Cardiac muscle cell (in vitro differentiated cells and primary cell): ENCODE results near the gene SH3PXD2B. TPM values are rescaled to one million over a fixed set of nuclear protein-coding genes. Genes with fewer than 3 reads are reported as not detected.
A peak's percentile ranks its signal among the peaks of the same experiment; 100 is the strongest.

Experiments
- DNase-seq, 2 donors: peaks; one replicate each; pipeline versions ENCODE4 v3.0.0 to v3.0.0-alpha.2; 2010 to 2017; ENCODE audit warnings: low read depth in 1 of 2, low spot score in 1 of 2
- H3K27ac ChIP-seq: fragments of 200-600 bp; sonication (generic); 2 replicates; pipeline ENCODE4 v1.5.1; 2016
- H3K27me3 ChIP-seq: fragments of 200-600 bp; sonication (generic); 2 replicates; pipeline ENCODE4 v1.6.0; 2016; ENCODE audit warnings: control low read depth
- H3K36me3 ChIP-seq: fragments of 200-600 bp; sonication (generic); 2 replicates; pipeline ENCODE4 v1.5.1; 2016; ENCODE audit warnings: control low read depth
- H3K4me1 ChIP-seq: fragments of 200-600 bp; sonication (generic); 2 replicates; pipeline ENCODE4 v1.8.1; 2017; ENCODE audit warnings: low read depth, mild to moderate bottlenecking, mixed run types
- H3K4me3 ChIP-seq: fragments of 200-600 bp; sonication (generic); 2 replicates; pipeline ENCODE4 v1.5.1; 2016; ENCODE audit warnings: mild to moderate bottlenecking
- H3K9me3 ChIP-seq: fragments of 200-600 bp; sonication (generic); 2 replicates; pipeline ENCODE4 v1.5.1; 2017; ENCODE audit warnings: low read depth, mild to moderate bottlenecking, control low read depth
- polyA plus RNA-seq: library from polyadenylated mRNA; unstranded; fragments of >200 nt; fragmentation: Nextera tagmentation; extraction: Ambion mirVana; gene quantifications from 2 replicates; pipeline ENCODE4 v1.2.1, GENCODE V29; 2016
- total RNA-seq: library from RNA; depleted of rRNA; stranded (reverse); fragments of >200 nt; gene quantifications from 2 replicates; pipeline ENCODE4 v1.2.3, GENCODE V29; 2016
- TF ChIP-seq, protein P1 (sequence below): IDR thresholded peaks from 2 replicates; pipeline ENCODE4 v1.5.1; 2012; ENCODE audit warnings: low read depth, mild to moderate bottlenecking, low read length

Gene SH3PXD2B
- total and polyA plus RNA-seq, 2 experiments from 2014 or later = 13.9 to 27.6 TPM

DNA sequence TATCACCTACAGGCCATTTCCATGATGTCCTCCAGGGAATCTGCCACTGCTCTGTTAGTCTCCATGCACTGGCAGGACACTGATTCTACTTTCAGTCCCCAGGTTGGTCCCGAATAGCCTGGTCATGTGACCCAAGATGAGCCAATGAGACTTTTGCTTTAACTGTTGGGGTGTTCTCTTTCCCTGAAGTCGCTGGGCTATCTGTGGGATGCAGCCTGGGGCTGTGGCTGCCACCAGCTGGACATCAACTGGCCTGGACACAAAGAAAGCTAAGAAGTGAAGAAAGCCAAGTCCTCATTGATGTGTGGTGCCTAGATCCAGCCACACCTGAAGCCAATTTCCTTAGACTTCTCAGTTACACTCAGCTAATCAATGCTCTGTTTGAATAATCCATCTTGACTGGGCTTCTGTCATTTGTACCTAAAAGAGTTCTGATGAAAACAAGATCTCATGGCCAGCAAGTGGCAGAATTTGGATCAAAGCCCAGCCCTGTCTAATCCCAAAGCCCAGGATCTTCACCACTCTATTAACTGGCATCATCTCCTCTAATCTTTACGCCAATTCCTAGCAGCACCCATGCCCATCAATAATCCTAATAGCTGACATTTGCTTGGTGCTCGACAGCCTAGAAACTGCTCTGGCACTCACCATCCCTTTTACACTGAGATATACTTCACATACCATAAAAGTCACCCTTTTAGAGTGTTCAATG is 37.0 kb downstream of the SH3PXD2B start:
- DNase-seq = no peak
- Histone ChIP-seq H3K36me3 (no peaks in the 10 kb centered on the region), H3K4me1 (no peaks in the 10 kb centered on the region), H3K27me3 (no peaks in the 10 kb centered on the region), H3K9me3 (no peaks in the 10 kb centered on the region), H3K4me3 (no peak overlapping the region), H3K27ac (no peak overlapping the region)
- TF ChIP-seq, protein P1, sequence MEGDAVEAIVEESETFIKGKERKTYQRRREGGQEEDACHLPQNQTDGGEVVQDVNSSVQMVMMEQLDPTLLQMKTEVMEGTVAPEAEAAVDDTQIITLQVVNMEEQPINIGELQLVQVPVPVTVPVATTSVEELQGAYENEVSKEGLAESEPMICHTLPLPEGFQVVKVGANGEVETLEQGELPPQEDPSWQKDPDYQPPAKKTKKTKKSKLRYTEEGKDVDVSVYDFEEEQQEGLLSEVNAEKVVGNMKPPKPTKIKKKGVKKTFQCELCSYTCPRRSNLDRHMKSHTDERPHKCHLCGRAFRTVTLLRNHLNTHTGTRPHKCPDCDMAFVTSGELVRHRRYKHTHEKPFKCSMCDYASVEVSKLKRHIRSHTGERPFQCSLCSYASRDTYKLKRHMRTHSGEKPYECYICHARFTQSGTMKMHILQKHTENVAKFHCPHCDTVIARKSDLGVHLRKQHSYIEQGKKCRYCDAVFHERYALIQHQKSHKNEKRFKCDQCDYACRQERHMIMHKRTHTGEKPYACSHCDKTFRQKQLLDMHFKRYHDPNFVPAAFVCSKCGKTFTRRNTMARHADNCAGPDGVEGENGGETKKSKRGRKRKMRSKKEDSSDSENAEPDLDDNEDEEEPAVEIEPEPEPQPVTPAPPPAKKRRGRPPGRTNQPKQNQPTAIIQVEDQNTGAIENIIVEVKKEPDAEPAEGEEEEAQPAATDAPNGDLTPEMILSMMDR = no peak

DNA sequence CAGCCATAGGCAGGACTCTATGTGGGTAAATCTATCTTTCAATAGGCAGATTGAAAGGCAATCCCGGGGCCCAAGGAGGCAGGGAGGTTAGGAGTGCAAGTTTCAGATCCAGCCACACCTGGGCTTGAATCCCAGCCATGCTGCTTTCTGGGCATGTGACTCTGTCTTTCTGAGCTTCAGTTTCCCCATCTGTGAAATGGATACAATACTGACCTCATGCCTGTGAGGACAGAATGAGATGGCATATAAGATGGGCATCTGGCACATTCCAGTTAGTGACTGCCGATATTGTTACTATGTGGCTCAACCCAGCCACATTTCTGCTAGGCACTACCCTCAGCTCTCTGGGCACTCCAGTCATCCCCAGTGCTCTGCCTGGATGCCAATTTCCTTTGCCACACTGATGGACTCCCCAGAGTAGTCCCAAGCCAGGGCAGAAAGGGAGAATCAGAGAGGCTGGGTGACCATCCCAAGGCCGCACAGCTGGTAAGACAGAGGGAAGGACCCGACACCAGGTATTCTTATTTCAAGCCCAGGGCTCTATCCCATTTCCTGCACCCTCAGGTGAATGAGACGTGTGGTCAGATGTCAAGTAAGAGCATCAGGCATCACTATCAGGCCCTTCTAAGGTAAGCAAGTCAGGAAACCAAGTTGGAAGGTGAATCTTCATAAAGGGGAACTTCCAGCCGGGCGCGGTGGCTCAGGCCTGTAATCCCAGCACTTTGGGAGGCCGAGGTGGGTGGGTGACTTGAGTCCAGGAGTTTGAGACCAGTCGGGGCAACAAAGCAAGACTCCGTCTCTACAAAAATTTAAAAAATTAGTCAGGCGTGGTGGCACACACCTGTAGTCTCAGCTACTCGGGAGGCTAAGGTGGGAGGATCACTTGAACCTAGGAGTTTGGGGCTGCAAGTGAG is 38.7 kb downstream of the SH3PXD2B start:
- Histone ChIP-seq H3K9me3 (no peaks in the 10 kb centered on the region), H3K4me3 (no peak overlapping the region), H3K4me1 (no peaks in the 10 kb centered on the region), H3K27me3 (no peaks in the 10 kb centered on the region), H3K27ac (no peak overlapping the region), H3K36me3 (no peaks in the 10 kb centered on the region)
- no peak for DNase-seq
- TF ChIP-seq, protein P1 = no peak

DNA sequence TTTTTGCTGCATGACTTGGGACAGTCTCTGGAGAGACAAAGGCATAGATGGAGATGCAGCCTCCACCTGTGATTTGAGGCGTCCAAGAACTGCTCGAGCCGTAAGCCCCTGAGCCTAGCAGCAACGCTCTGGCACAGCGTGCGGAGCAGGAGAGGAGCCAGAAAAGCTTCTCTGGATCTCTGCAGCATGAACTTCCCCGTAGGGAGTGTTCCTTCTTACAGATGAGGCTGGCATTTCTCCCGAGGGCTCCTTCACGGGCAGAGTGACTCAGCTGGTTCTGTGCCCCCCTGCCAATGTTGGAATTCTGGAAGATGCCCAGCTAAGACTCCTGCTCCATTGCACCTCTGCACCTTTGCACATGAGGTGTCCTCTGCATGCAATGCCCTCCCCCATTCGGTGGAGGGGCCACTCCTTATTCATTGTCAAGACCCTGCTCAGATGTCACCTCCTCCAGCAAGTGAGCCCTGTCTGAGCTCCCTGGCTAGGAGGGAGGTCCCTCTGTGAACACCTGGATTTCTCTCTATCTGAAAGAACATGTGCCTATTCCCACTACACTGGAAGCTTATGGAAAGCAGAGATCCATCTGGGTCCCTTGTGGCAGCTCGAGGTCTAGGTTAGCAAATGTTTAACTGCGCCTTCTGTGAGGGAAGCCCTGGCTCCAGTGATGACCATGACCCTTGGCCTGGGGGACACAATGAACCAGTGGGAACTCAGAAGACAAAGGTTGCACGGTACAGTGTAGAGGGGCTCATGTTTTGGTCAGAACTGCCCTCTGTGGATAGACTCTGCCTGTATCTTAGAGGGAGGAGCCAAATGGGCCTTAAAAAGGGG is 39.6 kb downstream of the SH3PXD2B start:
- no peak overlapping the region for H3K4me3 ChIP-seq
- H3K27ac ChIP-seq = no peak overlapping the region
- H3K9me3 ChIP-seq = no peaks in the 10 kb centered on the region
- no peaks in the 10 kb centered on the region for H3K36me3 ChIP-seq
- TF ChIP-seq, protein P1 = no peak
- DNase-seq = peak in 1 of 2 donors; percentile 48
- H3K4me1 ChIP-seq = no peaks in the 10 kb centered on the region
- no peaks in the 10 kb centered on the region for H3K27me3 ChIP-seq

DNA sequence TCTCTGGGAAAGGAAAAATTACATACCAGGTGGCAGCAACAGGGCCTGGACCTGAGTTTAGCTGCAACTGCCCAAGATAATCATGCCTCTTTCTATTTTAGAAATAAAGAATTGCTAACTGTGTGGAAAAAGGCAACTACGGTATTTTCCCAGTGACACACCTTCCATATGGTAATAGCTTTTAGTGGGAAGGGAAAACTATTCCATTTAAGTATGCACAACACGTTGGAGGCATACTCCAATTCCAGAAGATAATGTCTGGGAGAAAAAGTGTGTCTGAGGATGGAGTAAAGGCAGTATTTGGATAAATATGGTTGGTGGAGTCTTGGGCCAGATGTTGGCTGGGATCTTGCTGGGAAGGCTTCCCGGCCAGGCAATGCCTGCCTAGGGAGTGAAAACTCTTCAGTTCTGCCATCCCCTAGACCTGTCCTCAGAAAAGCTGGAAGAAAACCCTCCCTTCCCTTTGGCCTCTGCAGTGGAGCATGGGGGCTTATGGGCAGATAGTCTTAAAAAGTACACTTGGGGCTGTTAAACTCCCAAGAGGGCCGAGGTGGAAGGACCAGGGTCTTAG is 40.6 kb downstream of the SH3PXD2B start:
- Histone ChIP-seq H3K9me3 (no peaks in the 10 kb centered on the region), H3K27ac (no peak overlapping the region), H3K4me3 (no peak overlapping the region), H3K4me1 (no peaks in the 10 kb centered on the region), H3K27me3 (no peaks in the 10 kb centered on the region), H3K36me3 (no peaks in the 10 kb centered on the region)
- DNase-seq = peak in 1 of 2 donors; percentile 14
- TF ChIP-seq, protein P1 = no peak

DNA sequence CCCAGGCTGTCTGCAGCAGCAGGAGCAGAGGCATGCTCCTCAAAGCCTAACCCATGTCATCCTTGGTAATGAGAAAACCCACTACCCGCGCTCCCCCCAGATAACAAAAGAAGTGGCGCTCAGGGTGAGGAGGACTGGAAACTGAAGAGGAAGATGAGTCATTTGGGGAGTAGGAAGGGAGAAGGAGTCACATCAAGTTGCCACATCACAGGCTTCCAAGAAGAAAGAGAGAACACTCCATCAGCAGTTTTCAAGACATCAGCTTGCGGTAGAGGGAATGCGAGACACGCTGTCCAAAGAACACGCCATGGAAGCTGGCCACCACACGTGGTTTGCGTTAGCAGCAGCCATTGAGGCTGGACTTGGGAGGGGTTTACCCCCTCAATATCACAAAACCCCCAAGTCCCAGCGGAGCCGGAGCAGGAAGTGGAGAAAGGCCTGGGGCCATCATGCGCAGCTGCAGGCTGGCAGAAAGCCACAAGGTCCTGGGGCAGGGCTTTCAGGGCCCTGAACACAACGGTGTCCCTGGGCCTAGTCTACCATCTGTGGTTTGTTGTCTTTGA is 41.5 kb downstream of the SH3PXD2B start:
- H3K9me3 ChIP-seq = no peaks in the 10 kb centered on the region
- H3K4me1 ChIP-seq = no peaks in the 10 kb centered on the region
- no peak overlapping the region for H3K27ac ChIP-seq
- TF ChIP-seq, protein P1 = no peak
- DNase-seq = peak in 1 of 2 donors; percentile 99
- no peaks in the 10 kb centered on the region for H3K36me3 ChIP-seq
- H3K27me3 ChIP-seq = no peaks in the 10 kb centered on the region
- H3K4me3 ChIP-seq = no peak overlapping the region
